A549 (cell line): Measurements from ENCODE around the gene ZNF304. TPM values are rescaled to one million over a fixed set of nuclear protein-coding genes. Genes with fewer than 3 reads are reported as not detected.

Source experiments
- ATAC-seq, 2 experiments: fragments of 200-7000 bp in 1 of 2; fragments of >200 bp in 1 of 2; cut with Nextera tagmentation in 1 of 2; cut with Tn5 transposase in 1 of 2; 3 replicates each; pipeline versions ENCODE4 v1.8.0 to v1.9.1; 2018 to 2020; ENCODE audit warnings: mild to moderate bottlenecking in 1 of 2, moderate library complexity in 1 of 2
- CTCF ChIA-PET: fragments of 300-600 bp; sonication (Branson Sonifier 250); formaldehyde crosslinking; extraction: SDS; loops from one replicate; lab custom pipeline; 2021; ENCODE audit warnings: antibody characterized with exemption, inconsistent platforms; lab: Yijun Ruan, JAX
- POLR2A ChIA-PET: fragments of 350-600 bp; formaldehyde crosslinking; extraction: SDS; loops from one replicate; lab custom pipeline; 2021; ENCODE audit warnings: antibody characterized with exemption, inconsistent platforms; lab: Yijun Ruan, JAX
- DNase-seq, 2 experiments: peaks; one replicate each; pipeline versions ENCODE4 v3.0.0 to v3.0.0-alpha.2; 2011 to 2016; ENCODE audit warnings: low read depth in 1 of 2, low spot score in 1 of 2
- FAIRE-seq: peaks from 2 replicates; lab custom pipeline; 2011; peaks lifted over from hg19 to GRCh38; lab: Jason Lieb, UNC
- H3K27ac ChIP-seq, 2 experiments: fragments of >200 bp; sonication (Bioruptor Twin); formaldehyde crosslinking; 3 replicates each; pipeline ENCODE4 v1.5.1; 2016 to 2017
- H3K4me1 ChIP-seq: fragments of >200 bp; sonication (Bioruptor Twin); formaldehyde crosslinking; 3 replicates; pipeline ENCODE4 v1.6.1; 2016
- H3K4me2 ChIP-seq: fragments of >200 bp; sonication (Bioruptor Twin); formaldehyde crosslinking; 3 replicates; pipeline ENCODE4 v1.6.1; 2016
- H3K4me3 ChIP-seq: fragments of >200 bp; sonication (Bioruptor Twin); formaldehyde crosslinking; 3 replicates; pipeline ENCODE4 v1.5.1; 2016
- H3K9me3 ChIP-seq: fragments of >200 bp; sonication (Bioruptor Twin); formaldehyde crosslinking; 3 replicates; pipeline ENCODE4 v1.6.1; 2016
- CBX2 ChIP-seq: fragments of 200-600 bp; sonication (generic); IDR thresholded peaks from 2 replicates; pipeline ENCODE4 v1.6.1; 2016; ENCODE audit warnings: low read depth, mild to moderate bottlenecking, borderline replicate concordance
- CEBPB ChIP-seq, 2 experiments: fragments of >200 bp in 1 of 2; sonication (Bioruptor Twin) in 1 of 2; formaldehyde crosslinking in 1 of 2; IDR thresholded peaks; 2 replicates each; pipeline ENCODE4 v1.6.1; 2012 to 2016
- CHD2 ChIP-seq: fragments of 150-350 bp; IDR thresholded peaks from 2 replicates; pipeline ENCODE4 v1.6.1; 2014; ENCODE audit warnings: low read length; ENCODE audit not compliant: partially characterized antibody
- E2F6 ChIP-seq: IDR thresholded peaks from 2 replicates; pipeline ENCODE4 v1.6.1; 2012; ENCODE audit warnings: low read depth, borderline replicate concordance
- HES2 ChIP-seq: fragments of >200 bp; sonication (Bioruptor Twin); formaldehyde crosslinking; IDR thresholded peaks from 2 replicates; pipeline ENCODE4 v1.6.1; 2016
- HOXA7 ChIP-seq: fragments of 250-450 bp; sonication (Bioruptor Pico); IDR thresholded peaks from 2 replicates; pipeline ENCODE4 v1.5.0; 2020; ENCODE audit warnings: mild to moderate bottlenecking, moderate library complexity
- HOXB13 ChIP-seq: fragments of 250-450 bp; sonication (Bioruptor Pico); IDR thresholded peaks from 2 replicates; pipeline ENCODE4 v1.5.0; 2020; ENCODE audit warnings: low read depth, mild to moderate bottlenecking, moderate library complexity
- JUN ChIP-seq, 2 experiments: fragments of >200 bp; sonication (Bioruptor Twin); formaldehyde crosslinking; IDR thresholded peaks; 2 replicates in 1 of 2; 3 replicates in 1 of 2; pipeline ENCODE4 v1.6.1; 2016 to 2017
- JUNB ChIP-seq: fragments of >200 bp; sonication (Bioruptor Twin); formaldehyde crosslinking; IDR thresholded peaks from 2 replicates; pipeline ENCODE4 v1.6.1; 2016
- MAFK ChIP-seq: fragments of 450-650 bp; IDR thresholded peaks from 2 replicates; pipeline ENCODE4 v1.6.1; 2014; ENCODE audit not compliant: partially characterized antibody
- MYC ChIP-seq: IDR thresholded peaks from 2 replicates; pipeline ENCODE4 v1.6.1; 2012; ENCODE audit warnings: mild to moderate bottlenecking, inconsistent platforms, low read length, improper control_type of control experiment, borderline replicate concordance
- NPAS2 ChIP-seq: fragments of 250-450 bp; sonication (Bioruptor Pico); IDR thresholded peaks from 2 replicates; pipeline ENCODE4 v1.8.0; 2022; ENCODE audit warnings: mild to moderate bottlenecking, moderate library complexity, borderline replicate concordance
- NR3C1 ChIP-seq: fragments of >200 bp; sonication (Bioruptor Twin); formaldehyde crosslinking; IDR thresholded peaks from 3 replicates; pipeline ENCODE4 v1.6.1; 2017
- POLR2A ChIP-seq: IDR thresholded peaks from 2 replicates; pipeline ENCODE4 v1.6.1; 2012; ENCODE audit warnings: mild to moderate bottlenecking, low read length
- POLR2AphosphoS2 ChIP-seq: conservative IDR thresholded peaks from 2 replicates; pipeline ENCODE4 v1.6.1; 2012; ENCODE audit warnings: low read length, improper control_type of control experiment, inconsistent platforms
- RAD21 ChIP-seq, 2 experiments: fragments of >200 bp in 1 of 2; sonication (Bioruptor Twin) in 1 of 2; formaldehyde crosslinking in 1 of 2; IDR thresholded peaks in 1 of 2; conservative IDR thresholded peaks in 1 of 2; 2 replicates in 1 of 2; 3 replicates in 1 of 2; pipeline ENCODE4 v1.6.1; 2012 to 2018; ENCODE audit warnings: inconsistent platforms in 1 of 2
- RARB ChIP-seq: fragments of 250-450 bp; sonication (Bioruptor Pico); IDR thresholded peaks from 2 replicates; pipeline ENCODE4 v1.8.0; 2021; ENCODE audit warnings: mild to moderate bottlenecking, moderate library complexity
- REST ChIP-seq: fragments of 200-600 bp; sonication (generic); IDR thresholded peaks from 2 replicates; pipeline ENCODE4 v1.6.1; 2016; ENCODE audit warnings: antibody characterized with exemption, mild to moderate bottlenecking, moderate library complexity
- RFX5 ChIP-seq: fragments of 450-650 bp; IDR thresholded peaks from 2 replicates; pipeline ENCODE4 v1.7.1; 2014; ENCODE audit warnings: antibody characterized with exemption, mild to moderate bottlenecking, moderate library complexity
- RNF2 ChIP-seq: fragments of 200-600 bp; sonication (generic); IDR thresholded peaks from 2 replicates; pipeline ENCODE4 v1.6.1; 2016; ENCODE audit warnings: low read depth, mild to moderate bottlenecking, antibody characterized with exemption, moderate library complexity, borderline replicate concordance
- USF2 ChIP-seq: fragments of 450-650 bp; IDR thresholded peaks from 2 replicates; pipeline ENCODE4 v1.6.1; 2014; ENCODE audit warnings: antibody characterized with exemption
- ZNF302 ChIP-seq: fragments of 250-450 bp; sonication (Bioruptor Pico); IDR thresholded peaks from 2 replicates; pipeline ENCODE4 v1.9.0; 2021; ENCODE audit warnings: inconsistent platforms, mild to moderate bottlenecking, moderate library complexity
- WGBS: methylation state at CpG from one replicate; pipeline ENCODE4 v1.1.6; 2017; ENCODE audit errors: missing lambda C conversion rate; 5-methylcytosine and 5-hydroxymethylcytosine counted together
- polyA plus RNA-seq, 4 experiments: library from polyadenylated mRNA; depleted of rRNA in 3 of 4; stranded (reverse); fragments of >200 nt; fragmentation: RNase III in 1 of 4; extraction: RNeasy Plus Mini Kit Qiagen cat#74134 plus additional on column Dnase treatment in 1 of 4; gene quantifications; 2 replicates in 3 of 4; 3 replicates in 1 of 4; pipeline ENCODE4 v1.2.3, GENCODE V29; 2011 to 2017

The ZNF304 gene
- polyA plus RNA-seq, 2 of the 4 experiments (the other 2 are of a cell fraction), result 2.1 to 4.8 TPM

GRCh38 chr19:57357406-57357805 lies 6.3 kb downstream of the ZNF304 start:
- ATAC-seq, result no peak
- no peak for FAIRE-seq
- H3K4me1 ChIP-seq, result no peaks in the 10 kb centered on the region
- H3K4me3 ChIP-seq, result no peak overlapping the region
- no peak overlapping the region for H3K27ac ChIP-seq
- H3K9me3 ChIP-seq, result peaks cover 98% of the 10 kb centered on the region
- 87% methylated on average over 5 of the region's 5 CpGs for WGBS
- ChIA-PET CTCF (interaction anchor here (0.6 to 1.3 kb wide), 3 partner anchors 10 to 340 kb away, joined by 3 to 7 read pairs (median 3); no protein-coding TSS in a partner anchor), POLR2A (no interaction called here)
- no peak overlapping the region for H3K4me2 ChIP-seq
- DNase-seq, result no peak
- no peak for TF ChIP-seq JUNB
- no peak for TF ChIP-seq CBX2
- TF ChIP-seq E2F6, result no peak
- no peak for TF ChIP-seq POLR2A
- no peak for TF ChIP-seq CEBPB (IDR thresholded peaks at IDR 0.05)
- TF ChIP-seq CHD2, result no peak
- no peak for TF ChIP-seq RFX5
- no peak for TF ChIP-seq USF2
- no peak for TF ChIP-seq REST
- TF ChIP-seq POLR2AphosphoS2, result no peak
- TF ChIP-seq HOXB13 (CRISPR knock-in tag), result no peak
- no peak for TF ChIP-seq ZNF302
- TF ChIP-seq JUN (IDR thresholded peaks at IDR 0.05), result no peak
- no peak for TF ChIP-seq RAD21 (conservative IDR thresholded peaks at IDR 0.05 in 1 of 2, IDR thresholded peaks at IDR 0.05 in 1 of 2)
- no peak for TF ChIP-seq NPAS2 (CRISPR knock-in tag)
- no peak for TF ChIP-seq MYC
- TF ChIP-seq HES2, result no peak
- TF ChIP-seq NR3C1, result no peak
- TF ChIP-seq, all 56 proteins: peak for 0

GRCh38 chr19:57359300-57359699 lies 8.2 kb downstream of the ZNF304 start:
- POLR2A ChIA-PET, result no interaction called here

GRCh38 chr19:57362419-57362818 lies 11.3 kb downstream of the ZNF304 start:
- H3K4me1 ChIP-seq, result no peaks in the 10 kb centered on the region
- ATAC-seq (no peak), DNase-seq (no peak), FAIRE-seq (no peak)
- ChIA-PET POLR2A (interaction anchor here (0.6 to 2.5 kb wide), 3 partner anchors 12 to 122 kb away, joined by 3 to 12 read pairs (median 5); partner anchors contain the start of genes ZNF304, ZNF548 and ZNF805), CTCF (interaction anchor here (1.6 kb wide), 1 partner anchor 31 kb away, joined by 3 read pairs; no protein-coding TSS in a partner anchor)
- peak overlapping the region; percentile 66 for H3K4me3 ChIP-seq
- no peak overlapping the region for H3K27ac ChIP-seq
- TF ChIP-seq RARB (no peak), RNF2 (no peak), HOXA7 (CRISPR knock-in tag) (no peak)
- 52% methylated on average over 2 of the region's 2 CpGs for WGBS
- peaks cover 95% of the 10 kb centered on the region for H3K9me3 ChIP-seq
- H3K4me2 ChIP-seq, result peak overlapping the region; percentile 64

More at GRCh38 chr19:57359300-57359699, 8.2 kb downstream of the ZNF304 start:
- TF ChIP-seq CEBPB (IDR thresholded peaks at IDR 0.05), result no peak
- peak; percentile 58 for TF ChIP-seq MAFK
- ATAC-seq (no peak), FAIRE-seq (no peak), DNase-seq (no peak)
- Histone ChIP-seq H3K27ac (no peak overlapping the region), H3K4me2 (no peak overlapping the region), H3K4me3 (no peak overlapping the region), H3K4me1 (no peaks in the 10 kb centered on the region), H3K9me3 (peaks cover 95% of the 10 kb centered on the region)
- CTCF ChIA-PET, result no interaction called here
